ENCODE data around the gene NLE1. TPM values are rescaled to one million over a fixed set of nuclear protein-coding genes. Genes with fewer than 3 reads are reported as not detected.

Gene NLE1
- total and polyA plus RNA-seq, 2 donors (not counting 1 experiment from before 2014, with no cell fraction given), result 16.5 to 17.5 TPM

DNA sequence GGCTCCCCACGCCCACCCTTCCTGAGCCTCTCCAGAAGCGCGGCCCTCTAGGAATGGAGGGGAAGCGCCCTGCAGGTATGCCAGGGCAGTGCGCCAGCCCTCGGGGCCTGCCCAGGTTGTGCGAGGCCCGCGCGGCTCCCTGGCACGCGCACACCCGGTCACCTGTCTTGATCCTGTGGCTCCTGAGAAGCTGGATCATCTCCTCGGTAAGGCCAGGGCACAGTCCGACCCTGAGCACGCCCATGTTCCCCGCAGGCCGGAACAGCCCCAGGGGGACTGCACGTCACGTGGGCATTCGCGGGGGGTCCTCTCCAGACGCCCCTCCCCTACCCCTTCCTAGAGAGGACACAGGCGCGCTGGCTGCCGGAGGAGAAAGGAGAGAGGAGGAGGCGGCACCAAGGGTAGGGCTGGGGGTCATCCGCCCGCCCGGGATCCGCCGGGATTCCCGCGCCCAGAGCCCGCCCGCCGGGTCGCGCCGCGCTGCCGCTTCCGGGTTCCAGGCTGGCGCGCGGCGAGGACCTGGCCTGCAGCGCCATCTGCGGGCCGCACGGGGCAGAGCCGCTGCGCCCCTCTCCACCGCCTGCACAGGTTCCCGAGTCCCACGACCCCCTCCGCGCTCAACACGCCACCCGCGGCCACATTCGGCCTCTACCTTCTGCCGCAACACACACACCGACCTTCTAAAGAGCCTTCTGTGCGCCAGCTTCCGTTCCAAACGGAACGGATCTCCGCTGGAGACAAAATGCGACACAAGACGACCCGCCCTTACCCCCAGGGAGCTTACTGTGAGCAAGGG lies 22.5 kb downstream of the NLE1 start, which contains the start of gene RAD51D:
RAD51D (minus strand) TSS at position 491 of the 796 bp plus-strand sequence; CDS start at position 244, 247 bp downstream.
- H4K20me1 ChIP-seq (ENCODE audit: control insufficient read depth, insufficient read depth, low read length, poor library complexity, severe bottlenecking), result peaks cover 6% of the 10 kb centered on the region
- no peaks in the 10 kb centered on the region for H3K27me3 ChIP-seq (replicated peaks in 1 of 4; ENCODE audit: control extremely low read depth in 1 of 4, control insufficient read depth in 3 of 4, insufficient read depth in 4 of 4, low read length in 3 of 4)
- H3K9me3 ChIP-seq (ENCODE audit: control extremely low read depth in 1 of 3, control insufficient read depth in 2 of 3, insufficient read depth in 1 of 3, low read length in 2 of 3), result peaks cover 0 to 2% (median 0%) of the 10 kb centered on the region in 3 donors
- H3K27ac ChIP-seq (ENCODE audit: low read length in 2 of 2), result peak within 1 kb of the TSS; percentile 73 to 85
- intact Hi-C loops (cut with micrococcal nuclease), result loop anchor here (1.0 to 10.0 kb wide), 4 partner anchors 23 to 121 kb away; partner anchors contain the start of genes NLE1 and RFFL
- ChIA-PET POLR2A (interaction anchor here (1.4 kb wide), 1 partner anchor 30 kb away, joined by 6 read pairs; no protein-coding TSS in a partner anchor), CTCF (interaction anchor here (0.6 to 5.9 kb wide), 33 partner anchors 8 to 828 kb away, joined by 3 to 54 read pairs (median 5); partner anchors contain the start of genes CCT6B, LIG3, PEX12 and RFFL)
- peaks cover 32% of the 10 kb centered on the region for H3K79me2 ChIP-seq (ENCODE audit: control insufficient read depth, insufficient read depth, low read length)
- peak within 1 kb of the TSS; percentile 100 for H2AFZ ChIP-seq (ENCODE audit: insufficient read depth, low read depth, low read length, poor library complexity, severe bottlenecking)
- WGBS (ENCODE audit: insufficient coverage), result under 1% methylated on average over 63 of the region's 72 CpGs
- peak; percentile 91 for DNase-seq
- H3K4me2 ChIP-seq (replicated peaks; ENCODE audit: low read depth, low read length, poor library complexity, severe bottlenecking), result peak within 1 kb of the TSS; percentile 91
- no peaks in the 10 kb centered on the region for H3K36me3 ChIP-seq (replicated peaks in 1 of 2; ENCODE audit: control extremely low read depth in 1 of 2, control insufficient read depth in 1 of 2, extremely low read depth in 1 of 2, insufficient read depth in 2 of 2, low read length in 1 of 2)
- Mint-ChIP-seq H3K27ac (peak within 1 kb of the TSS; percentile 90), H3K27me3 (no peaks in the 10 kb centered on the region), H3K9me3 (ENCODE audit: insufficient read depth) (no peaks in the 10 kb centered on the region), H3K4me1 (peaks cover 27% of the 10 kb centered on the region), H3K4me3 (peak within 1 kb of the TSS; percentile 93)
- H3K4me3 ChIP-seq (ENCODE audit: control extremely low read depth in 1 of 5, extremely low read depth in 1 of 5, insufficient read depth in 1 of 5, low read depth in 2 of 5, low read length in 4 of 5), result peak within 1 kb of the TSS; percentile 58 to 96 (median 90)
- H3K4me1 ChIP-seq (ENCODE audit: control insufficient read depth in 2 of 2, insufficient read depth in 2 of 2, low read length in 2 of 2), result peaks cover 16 to 18% of the 10 kb centered on the region in 2 donors
- TF ChIP-seq EZH2 (IDR thresholded peaks at IDR 0.05; ENCODE audit: borderline replicate concordance, insufficient read depth, low read depth, low read length, poor library complexity, severe bottlenecking), result no peak
- TF ChIP-seq, protein P1, sequence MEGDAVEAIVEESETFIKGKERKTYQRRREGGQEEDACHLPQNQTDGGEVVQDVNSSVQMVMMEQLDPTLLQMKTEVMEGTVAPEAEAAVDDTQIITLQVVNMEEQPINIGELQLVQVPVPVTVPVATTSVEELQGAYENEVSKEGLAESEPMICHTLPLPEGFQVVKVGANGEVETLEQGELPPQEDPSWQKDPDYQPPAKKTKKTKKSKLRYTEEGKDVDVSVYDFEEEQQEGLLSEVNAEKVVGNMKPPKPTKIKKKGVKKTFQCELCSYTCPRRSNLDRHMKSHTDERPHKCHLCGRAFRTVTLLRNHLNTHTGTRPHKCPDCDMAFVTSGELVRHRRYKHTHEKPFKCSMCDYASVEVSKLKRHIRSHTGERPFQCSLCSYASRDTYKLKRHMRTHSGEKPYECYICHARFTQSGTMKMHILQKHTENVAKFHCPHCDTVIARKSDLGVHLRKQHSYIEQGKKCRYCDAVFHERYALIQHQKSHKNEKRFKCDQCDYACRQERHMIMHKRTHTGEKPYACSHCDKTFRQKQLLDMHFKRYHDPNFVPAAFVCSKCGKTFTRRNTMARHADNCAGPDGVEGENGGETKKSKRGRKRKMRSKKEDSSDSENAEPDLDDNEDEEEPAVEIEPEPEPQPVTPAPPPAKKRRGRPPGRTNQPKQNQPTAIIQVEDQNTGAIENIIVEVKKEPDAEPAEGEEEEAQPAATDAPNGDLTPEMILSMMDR (IDR thresholded peaks at IDR 0.05), result peak; percentile 94
- peak; percentile 90 for ATAC-seq (ENCODE audit: low read depth)
- peak within 1 kb of the TSS; percentile 98 for H3K9ac ChIP-seq (ENCODE audit: low read length)

Data from B cell (primary cell).